Gastrocnemius medialis (tissue), 4 donors: ENCODE measurements around the gene ZNF586. TPM values are rescaled to one million over a fixed set of nuclear protein-coding genes. Genes with fewer than 3 reads are reported as not detected.

Experiments
- ATAC-seq, 2 donors: fragments of 150-250 bp; one replicate each; pipeline ENCODE4 v1.9.1; 2016
- DNase-seq, 2 donors: peaks; one replicate each; pipeline ENCODE4 v3.0.0-alpha.2; 2019
- H3K27ac ChIP-seq, 4 donors: fragments of 200-600 bp; sonication (generic); 1 replicate in 1 of 4; 2 replicates in 3 of 4; pipeline ENCODE4 v1.5.1; 2016 to 2018; ENCODE audit warnings: mild to moderate bottlenecking in 2 of 4, moderate library complexity in 1 of 4
- H3K27me3 ChIP-seq, 3 donors: fragments of 200-600 bp; sonication (generic) in 2 of 3; 1 replicate in 1 of 3; 2 replicates in 2 of 3; pipeline versions ENCODE4 v1.5.1 to v1.6.0; 2016 to 2019; ENCODE audit warnings: mild to moderate bottlenecking in 1 of 3, moderate library complexity in 1 of 3
- H3K36me3 ChIP-seq, 2 donors: fragments of 200-600 bp; sonication (generic) in 1 of 2; one replicate each; pipeline ENCODE4 v1.5.1; 2017 to 2018
- H3K4me1 ChIP-seq, 2 donors: fragments of 200-600 bp; sonication (generic) in 1 of 2; one replicate each; pipeline ENCODE4 v1.5.1; 2016 to 2017; ENCODE audit warnings: mild to moderate bottlenecking in 2 of 2
- H3K4me3 ChIP-seq, 4 donors: fragments of 200-600 bp; sonication (generic) in 3 of 4; 1 replicate in 1 of 4; 2 replicates in 3 of 4; pipeline ENCODE4 v1.5.1; 2016 to 2019; ENCODE audit warnings: mild to moderate bottlenecking in 2 of 4
- H3K9me3 ChIP-seq, 3 donors: fragments of 200-600 bp; sonication (generic) in 2 of 3; 1 replicate in 1 of 3; 2 replicates in 2 of 3; pipeline ENCODE4 v1.5.1; 2016 to 2019
- CTCF ChIP-seq, 5 experiments: fragments of 450-650 bp in 3 of 5; fragments of 200-600 bp in 2 of 5; sonication (generic) in 2 of 5; IDR thresholded peaks in 4 of 5; conservative IDR thresholded peaks in 1 of 5; 1 replicate in 4 of 5; 2 replicates in 1 of 5; pipeline ENCODE4 v1.5.1; 2016 to 2019; ENCODE audit warnings: antibody characterized with exemption in 5 of 5, mild to moderate bottlenecking in 3 of 5, moderate library complexity in 3 of 5
- POLR2A ChIP-seq, 2 donors: fragments of 450-650 bp; IDR thresholded peaks; one replicate each; pipeline ENCODE4 v1.6.1; 2017; ENCODE audit warnings: antibody characterized with exemption in 2 of 2, mild to moderate bottlenecking in 2 of 2, moderate library complexity in 2 of 2
- in situ Hi-C, 4 donors: fragments of 200-750 bp; cut with MboI; loops; one replicate each; pipeline versions ENCODE4 v1.15.0 to v1.8.0; 2017; ENCODE audit warnings: low sequenced_read_pairs in 4 of 4
- intact Hi-C: fragments of 100-400 bp; cut with DNase I; formaldehyde crosslinking; loops from one replicate; pipeline ENCODE4 v1.15.1; 2023; ENCODE audit warnings: low total_unique reads
- total RNA-seq, 4 donors: library from RNA; depleted of rRNA; stranded (reverse); fragments of >200 nt; gene quantifications; one replicate each; pipeline versions ENCODE4 v1.1.0 to v1.2.3, GENCODE V29; 2016

ZNF586 gene
- total RNA-seq, 4 donors from 2014 or later, result 7.6 to 13.3 (median 9.2) TPM

- peaks cover 15 to 86% of the 10 kb centered on the region in 2 donors for H3K36me3 ChIP-seq
- H3K4me1 ChIP-seq, result peaks cover 0 to 8% of the 10 kb centered on the region in 2 donors
- peaks cover 0 to 2% (median 0%) of the 10 kb centered on the region in 3 donors for H3K9me3 ChIP-seq
- intact Hi-C loops (no loop called here), in situ Hi-C loops (no loop called here)
- no peak for ATAC-seq
- no peaks in the 10 kb centered on the region for H3K27me3 ChIP-seq
- TF ChIP-seq CTCF (IDR thresholded peaks at IDR 0.05 in 4 of 5, conservative IDR thresholded peaks at IDR 0.05 in 1 of 5) (no peak), POLR2A (IDR thresholded peaks at IDR 0.05) (no peak)
- no peak overlapping the region for H3K4me3 ChIP-seq
- DNase-seq, result no peak
- H3K27ac ChIP-seq, result no peak overlapping the region
These were observed 14.4 kb upstream of the ZNF586 start for GRCh38 chr19:57755031-57755430.

- no peak for TF ChIP-seq CTCF (IDR thresholded peaks at IDR 0.05 in 4 of 5, conservative IDR thresholded peaks at IDR 0.05 in 1 of 5)
- TF ChIP-seq POLR2A (IDR thresholded peaks at IDR 0.05), result no peak
- Histone ChIP-seq H3K27ac (no peak overlapping the region), H3K9me3 (no peaks in the 10 kb centered on the region), H3K27me3 (no peaks in the 10 kb centered on the region), H3K36me3 (peaks cover 5 to 77% of the 10 kb centered on the region in 2 donors), H3K4me1 (no peaks in the 10 kb centered on the region), H3K4me3 (no peak overlapping the region)
- in situ Hi-C loops (no loop called here), intact Hi-C loops (no loop called here)
- DNase-seq, result no peak
- ATAC-seq, result no peak
These were observed 11.5 kb upstream of the ZNF586 start for GRCh38 chr19:57757941-57758340.

GRCh38 chr19:57759096-57759495 is 10.4 kb upstream of the ZNF586 start:
- H3K4me1 ChIP-seq, result no peaks in the 10 kb centered on the region
- DNase-seq (no peak), ATAC-seq (no peak)
- intact Hi-C loops, result no loop called here
- H3K27me3 ChIP-seq, result no peaks in the 10 kb centered on the region
- no peak overlapping the region for H3K4me3 ChIP-seq
- TF ChIP-seq POLR2A (IDR thresholded peaks at IDR 0.05) (no peak), CTCF (IDR thresholded peaks at IDR 0.05 in 4 of 5, conservative IDR thresholded peaks at IDR 0.05 in 1 of 5) (no peak)
- H3K9me3 ChIP-seq, result no peaks in the 10 kb centered on the region
- no peak overlapping the region for H3K27ac ChIP-seq
- peaks cover 2 to 77% of the 10 kb centered on the region in 2 donors for H3K36me3 ChIP-seq
- in situ Hi-C loops, result no loop called here

- no peak for DNase-seq
- no peak for ATAC-seq
- in situ Hi-C loops, result no loop called here
- peak overlapping the region in 3 of 4 donors; percentile 11 to 94 (median 93) for H3K27ac ChIP-seq
- no peak for TF ChIP-seq CTCF (IDR thresholded peaks at IDR 0.05 in 4 of 5, conservative IDR thresholded peaks at IDR 0.05 in 1 of 5)
- TF ChIP-seq POLR2A (IDR thresholded peaks at IDR 0.05), result no peak
- H3K4me3 ChIP-seq, result no peak overlapping the region
- peaks cover 0 to 32% of the 10 kb centered on the region in 2 donors for H3K36me3 ChIP-seq
- intact Hi-C loops, result no loop called here
- H3K9me3 ChIP-seq, result no peaks in the 10 kb centered on the region
- H3K27me3 ChIP-seq, result no peaks in the 10 kb centered on the region
- peaks cover 17 to 41% of the 10 kb centered on the region in 2 donors for H3K4me1 ChIP-seq
These were observed 1.9 kb downstream of the ZNF586 start for GRCh38 chr19:57771417-57771816.

- Histone ChIP-seq H3K27me3 (no peaks in the 10 kb centered on the region), H3K4me1 (peaks cover 17 to 41% of the 10 kb centered on the region in 2 donors), H3K9me3 (no peaks in the 10 kb centered on the region), H3K27ac (peak overlapping the region; percentile 33 to 93 (median 70)), H3K4me3 (peak overlapping the region in 1 of 4 donors; percentile 13), H3K36me3 (peaks cover 0 to 50% of the 10 kb centered on the region in 2 donors)
- intact Hi-C loops (no loop called here), in situ Hi-C loops (no loop called here)
- DNase-seq, result peak in 1 of 2 donors; percentile 61
- TF ChIP-seq POLR2A (IDR thresholded peaks at IDR 0.05), result no peak
- no peak for TF ChIP-seq CTCF (IDR thresholded peaks at IDR 0.05 in 4 of 5, conservative IDR thresholded peaks at IDR 0.05 in 1 of 5)
- peak; percentile 83 to 88 for ATAC-seq
These were observed 4.0 kb downstream of the ZNF586 start for GRCh38 chr19:57773488-57773887.
